SK-N-SH (cell line): ENCODE results near the gene TM9SF2. TPM values are rescaled to one million over a fixed set of nuclear protein-coding genes. Genes with fewer than 3 reads are reported as not detected.

ENCODE experiments used
- CTCF ChIA-PET: fragments of 300-600, 350-600 bp; formaldehyde crosslinking; extraction: SDS; loops from one replicate; lab custom pipeline; 2021; lab: Yijun Ruan, JAX
- POLR2A ChIA-PET: fragments of 350-600 bp; sonication (Branson Sonifier 250); formaldehyde crosslinking; extraction: SDS; loops from one replicate; lab custom pipeline; 2020; ENCODE audit warnings: antibody characterized with exemption, inconsistent platforms; lab: Yijun Ruan, JAX
- DNase-seq: peaks from one replicate; pipeline ENCODE4 v3.0.0; 2012
- H2AFZ ChIP-seq: fragments of 200-600 bp; sonication (generic); 2 replicates; pipeline ENCODE4 v1.8.1; 2016; ENCODE audit warnings: antibody characterized with exemption, mild to moderate bottlenecking, low read depth
- H3F3A ChIP-seq: fragments of 200-600 bp; sonication (generic); replicated peaks from 2 replicates; pipeline ENCODE3; 2016; ENCODE audit warnings: antibody characterized with exemption, mild to moderate bottlenecking; ENCODE audit not compliant: insufficient read depth
- H3K27ac ChIP-seq, 2 experiments: fragments of 200-500 bp in 1 of 2; fragments of 200-600 bp in 1 of 2; sonication (Bioruptor generic) in 1 of 2; sonication (generic), shearing (Covaris generic) in 1 of 2; 2 replicates each; pipeline versions ENCODE4 v1.5.1 to v1.6.1; 2014 to 2016; ENCODE audit warnings: low read depth in 2 of 2, inconsistent platforms in 1 of 2, low read length in 1 of 2, mild to moderate bottlenecking in 1 of 2, mixed read lengths in 1 of 2
- H3K27me3 ChIP-seq: fragments of 200-600 bp; sonication (generic), shearing (Covaris generic); 2 replicates; pipeline ENCODE4 v1.6.1; 2016; ENCODE audit warnings: mixed run types; ENCODE audit not compliant: insufficient read depth
- H3K36me3 ChIP-seq, 2 experiments: fragments of 200-500 bp in 1 of 2; fragments of 200-600 bp in 1 of 2; sonication (Bioruptor generic) in 1 of 2; sonication (generic) in 1 of 2; replicated peaks in 1 of 2; 2 replicates each; pipeline versions ENCODE3 to v1.5.1; 2014 to 2016; ENCODE audit warnings: low read length in 1 of 2, mild to moderate bottlenecking in 1 of 2; ENCODE audit not compliant: insufficient read depth in 2 of 2, control insufficient read depth in 1 of 2
- H3K4me1 ChIP-seq, 2 experiments: fragments of 200-500 bp in 1 of 2; fragments of 200-600 bp in 1 of 2; sonication (Bioruptor generic) in 1 of 2; sonication (generic), shearing (Covaris generic) in 1 of 2; 2 replicates each; pipeline versions ENCODE4 v1.5.1 to v1.6.1; 2014 to 2016; ENCODE audit warnings: low read depth in 1 of 2, low read length in 1 of 2, mixed run types in 1 of 2; ENCODE audit not compliant: insufficient read depth in 2 of 2, control insufficient read depth in 1 of 2
- H3K4me2 ChIP-seq: fragments of 200-600 bp; sonication (generic), shearing (Covaris generic); 2 replicates; pipeline ENCODE4 v1.6.1; 2017; ENCODE audit warnings: mixed run types
- H3K4me3 ChIP-seq, 2 experiments: fragments of 200-500 bp in 1 of 2; fragments of 200-600 bp in 1 of 2; sonication (Bioruptor generic) in 1 of 2; sonication (generic), shearing (Covaris generic) in 1 of 2; 2 replicates each; pipeline versions ENCODE4 v1.5.1 to v1.8.1; 2014 to 2016; ENCODE audit warnings: low read depth in 2 of 2, inconsistent platforms in 1 of 2, low read length in 1 of 2, mild to moderate bottlenecking in 1 of 2, mixed read lengths in 1 of 2, moderate library complexity in 1 of 2
- H3K79me2 ChIP-seq: fragments of 200-600 bp; sonication (generic); 2 replicates; pipeline ENCODE4 v1.8.1; 2017; ENCODE audit warnings: mild to moderate bottlenecking; ENCODE audit not compliant: insufficient read depth
- H3K9ac ChIP-seq: fragments of 200-600 bp; sonication (generic); 2 replicates; pipeline ENCODE4 v1.6.1; 2017; ENCODE audit warnings: mixed run types
- H3K9me2 ChIP-seq: fragments of 200-600 bp; sonication (generic); 2 replicates; pipeline ENCODE4 v1.6.1; 2017; ENCODE audit warnings: mixed run types
- H3K9me3 ChIP-seq: fragments of 200-600 bp; sonication (generic); 2 replicates; pipeline ENCODE4 v1.6.1; 2017; ENCODE audit warnings: mixed run types, mild to moderate bottlenecking, moderate library complexity
- H4K20me1 ChIP-seq: fragments of 200-600 bp; sonication (generic); 2 replicates; pipeline ENCODE4 v1.6.1; 2017; ENCODE audit warnings: mild to moderate bottlenecking, mixed run types; ENCODE audit not compliant: insufficient read depth
- CHD2 ChIP-seq: fragments of 150-350 bp; IDR thresholded peaks from 2 replicates; pipeline ENCODE4 v1.6.1; 2018; ENCODE audit warnings: low read length; ENCODE audit not compliant: partially characterized antibody
- ELF1 ChIP-seq: IDR thresholded peaks from 2 replicates; pipeline ENCODE4 v1.4.0; 2012
- EP300 ChIP-seq, 2 experiments: IDR thresholded peaks; 2 replicates each; pipeline versions ENCODE4 v1.4.0 to v1.6.1; 2012; ENCODE audit warnings: borderline replicate concordance in 1 of 2, low read depth in 1 of 2, low read length in 1 of 2
- FOSL2 ChIP-seq: IDR thresholded peaks from 2 replicates; pipeline ENCODE4 v1.4.0; 2012; ENCODE audit warnings: low read depth, mild to moderate bottlenecking, moderate library complexity, borderline replicate concordance
- FOXJ3 ChIP-seq: sonication (generic); formaldehyde crosslinking; IDR thresholded peaks from 2 replicates; pipeline ENCODE4 v1.5.1; 2020; ENCODE audit warnings: mild to moderate bottlenecking, missing genetic modification reagents
- GATA2 ChIP-seq: sonication (generic); formaldehyde crosslinking; IDR thresholded peaks from 2 replicates; pipeline ENCODE4 v1.5.0; 2020; ENCODE audit warnings: mild to moderate bottlenecking, missing genetic modification reagents
- JUND ChIP-seq: IDR thresholded peaks from 2 replicates; pipeline ENCODE4 v1.4.0; 2012
- MEF2A ChIP-seq: IDR thresholded peaks from 2 replicates; pipeline ENCODE4 v1.4.0; 2012; ENCODE audit warnings: low read depth, borderline replicate concordance
- MXI1 ChIP-seq: IDR thresholded peaks from 2 replicates; pipeline ENCODE4 v1.6.1; 2012; ENCODE audit warnings: mild to moderate bottlenecking, low read depth, low read length, improper control_type of control experiment
- NRF1 ChIP-seq: IDR thresholded peaks from 2 replicates; pipeline ENCODE4 v1.6.1; 2012; ENCODE audit warnings: low read depth, mild to moderate bottlenecking, low read length
- POLR2AphosphoS5 ChIP-seq: IDR thresholded peaks from 2 replicates; pipeline ENCODE4 v1.6.1; 2012; ENCODE audit warnings: low read depth, low read length
- REST ChIP-seq: IDR thresholded peaks from 2 replicates; pipeline ENCODE4 v1.6.1; 2012; ENCODE audit warnings: mild to moderate bottlenecking, low read depth, low read length, moderate library complexity
- SIN3A ChIP-seq: IDR thresholded peaks from 2 replicates; pipeline ENCODE4 v1.6.1; 2012; ENCODE audit warnings: low read depth, mild to moderate bottlenecking, low read length, moderate library complexity, borderline replicate concordance
- SMC3 ChIP-seq: IDR thresholded peaks from 2 replicates; pipeline ENCODE4 v1.6.1; 2012; ENCODE audit warnings: low read depth, low read length, improper control_type of control experiment
- USF1 ChIP-seq: IDR thresholded peaks from 2 replicates; pipeline ENCODE4 v1.4.0; 2012; ENCODE audit warnings: low read depth, borderline replicate concordance
- YY1 ChIP-seq: IDR thresholded peaks from 2 replicates; pipeline ENCODE4 v1.4.0; 2012; ENCODE audit warnings: low read depth, mild to moderate bottlenecking
- ZBTB33 ChIP-seq: IDR thresholded peaks from 2 replicates; pipeline ENCODE4 v1.4.0; 2012; ENCODE audit warnings: low read depth, borderline replicate concordance
- WGBS: methylation state at CpG from one replicate; pipeline ENCODE4 v1.1.6; 2017; ENCODE audit warnings: low lambda C conversion rate; 5-methylcytosine and 5-hydroxymethylcytosine counted together
- polyA plus RNA-seq, 3 experiments: library from polyadenylated mRNA; depleted of rRNA; stranded (reverse); fragments of >200 nt; gene quantifications; 2 replicates each; pipeline ENCODE4 v1.2.3, GENCODE V29; 2012

Gene TM9SF2
- polyA plus RNA-seq, 1 of the 3 experiments (the other 2 are of a cell fraction) = 49.8 TPM

- TF ChIP-seq REST (no peak), NRF1 (peak; percentile 85), USF1 (no peak), GATA2 (CRISPR knock-in tag) (no peak), FOSL2 (no peak), EP300 (IDR thresholded peaks at IDR 0.05; ENCODE audit: borderline replicate concordance in 1 of 2, low read depth in 1 of 2, low read length in 1 of 2) (no peak), ZBTB33 (no peak), ELF1 (peak; percentile 77)
These were observed 2.8 kb upstream of the TM9SF2 start (continued) for GRCh38 chr13:99498171-99499161.

- under 1% methylated on average over 9 of the region's 9 CpGs for WGBS
- peaks cover 28% of the 10 kb centered on the region; the same call in 1 of the 2 replicates for H4K20me1 ChIP-seq
- peak; percentile 4 for DNase-seq
- H3F3A ChIP-seq = peaks cover 15% of the 10 kb centered on the region
- H3K4me1 ChIP-seq = peaks cover 5 to 26% of the 10 kb centered on the region in 2 experiments; a peak in 3 of 4 replicates
- H3K4me2 ChIP-seq = peak overlapping the region; percentile 96
- POLR2A ChIA-PET = interaction anchor here (0.7 to 1.6 kb wide), 2 partner anchors 35 to 300 kb away, joined by 3 to 4 read pairs; partner anchors contain the start of gene UBAC2
- H3K9ac ChIP-seq = peak overlapping the region; percentile 91; the same call in 1 of the 2 replicates
- CTCF ChIA-PET = interaction anchor here (0.9 to 2.3 kb wide), 2 partner anchors 65 to 324 kb away, joined by 5 read pairs; no protein-coding TSS in a partner anchor
- no peaks in the 10 kb centered on the region for H3K27me3 ChIP-seq
- no peaks in the 10 kb centered on the region for H3K36me3 ChIP-seq
- H3K4me3 ChIP-seq = peak overlapping the region; percentile 91 to 98
- peak overlapping the region; percentile 96 for H2AFZ ChIP-seq
- H3K79me2 ChIP-seq = peaks cover 46% of the 10 kb centered on the region
- no peaks in the 10 kb centered on the region for H3K9me3 ChIP-seq
- H3K9me2 ChIP-seq = no peaks in the 10 kb centered on the region
- H3K27ac ChIP-seq = peak overlapping the region; percentile 60 to 85; a peak in 3 of 4 replicates
- TF ChIP-seq SMC3 (no peak), CHD2 (no peak), YY1 (no peak), FOXJ3 (CRISPR knock-in tag) (no peak), POLR2AphosphoS5 (no peak), MEF2A (no peak), SIN3A (no peak), REST (no peak), JUND (no peak), ZBTB33 (no peak), MXI1 (no peak)
These were observed 461 bp upstream of the TM9SF2 start for GRCh38 chr13:99500839-99501183.
